HG02981 (cell line): ENCODE results near the gene C2orf68.
"Not testable (repeated sequence)": the region's sequence is repeated elsewhere in the genome, so short reads cannot be mapped to it uniquely, and the experiment has no call there.

Source experiments
- ATAC-seq: cut with Tn5 transposase; IDR thresholded peaks from one replicate; pipeline ENCODE4 v1.9.1; 2021; ENCODE audit warnings: mild to moderate bottlenecking, moderate library complexity; ENCODE audit not compliant: unreplicated experiment

Gene C2orf68

DNA sequence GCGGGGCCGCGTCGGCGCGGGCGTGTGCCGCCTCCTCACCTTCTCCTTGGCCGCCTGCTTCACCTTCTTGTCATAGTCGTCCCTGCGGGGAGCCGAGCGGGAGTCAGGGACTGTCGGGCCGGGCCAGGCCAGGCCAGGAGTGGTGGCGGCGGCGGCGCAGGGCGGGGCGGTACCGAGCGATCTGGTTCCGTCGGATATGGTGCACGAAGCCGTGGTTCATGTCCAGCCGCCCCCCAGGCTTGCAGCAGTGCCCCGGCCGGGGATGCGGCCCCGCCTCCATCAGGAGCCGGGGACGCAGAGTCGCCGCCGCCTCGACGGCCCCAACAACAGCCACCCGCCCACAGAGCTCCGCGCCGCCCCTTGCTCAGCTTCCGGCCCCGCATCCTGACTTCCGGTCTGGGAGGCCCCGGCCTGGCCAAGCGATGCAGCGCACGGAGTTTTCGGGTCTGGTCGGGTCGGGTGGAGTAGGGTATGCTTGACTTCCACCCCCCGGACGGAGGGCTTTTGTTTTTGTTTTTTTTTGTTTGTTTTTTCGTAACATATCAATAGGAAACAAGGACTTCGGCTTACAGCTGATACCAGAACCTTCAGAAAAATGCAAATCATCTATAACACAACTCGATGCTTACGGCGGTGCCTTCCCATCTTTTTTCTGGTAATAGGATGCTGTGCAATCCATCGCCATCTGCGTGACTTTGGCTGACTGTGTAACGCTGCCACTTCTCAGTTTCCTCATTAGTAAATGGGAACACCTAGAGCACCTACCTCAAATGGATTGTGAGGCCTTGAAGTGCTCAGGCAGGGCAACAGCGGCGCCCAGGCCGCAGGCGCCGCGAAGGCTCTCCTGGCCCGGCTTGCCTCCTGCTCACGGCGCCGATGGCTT, at the start of gene C2orf68:
TSS of gene C2orf68 (minus strand) at position 362 of the 883 bp plus-strand sequence. CDS start at position 280, 82 bp downstream.
- ATAC-seq, result peak; percentile 74

GRCh38 chr2:85661139-85661858, 49.4 kb upstream of the C2orf68 start:
- ATAC-seq, result no peak

DNA sequence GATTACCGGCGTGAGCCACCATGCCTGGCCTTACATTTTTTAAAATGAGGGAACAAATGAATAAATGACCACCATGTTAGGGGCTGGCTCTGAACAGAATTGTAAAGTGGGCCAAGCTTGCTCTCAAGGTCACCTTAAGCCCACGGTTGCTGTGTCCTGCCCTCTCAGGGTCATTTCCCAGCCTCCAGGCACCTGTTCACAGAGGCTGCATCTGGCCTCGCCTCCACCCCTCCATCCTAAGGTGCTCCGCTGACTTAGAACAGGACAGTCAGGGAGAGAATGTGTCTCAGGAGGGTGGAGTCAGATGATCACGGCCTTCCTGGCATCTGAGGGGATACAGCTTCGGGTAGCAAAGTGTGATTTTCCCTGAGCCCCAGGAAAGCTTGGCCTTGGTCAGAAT, 48.9 kb upstream of the C2orf68 start:
- no peak for ATAC-seq

DNA sequence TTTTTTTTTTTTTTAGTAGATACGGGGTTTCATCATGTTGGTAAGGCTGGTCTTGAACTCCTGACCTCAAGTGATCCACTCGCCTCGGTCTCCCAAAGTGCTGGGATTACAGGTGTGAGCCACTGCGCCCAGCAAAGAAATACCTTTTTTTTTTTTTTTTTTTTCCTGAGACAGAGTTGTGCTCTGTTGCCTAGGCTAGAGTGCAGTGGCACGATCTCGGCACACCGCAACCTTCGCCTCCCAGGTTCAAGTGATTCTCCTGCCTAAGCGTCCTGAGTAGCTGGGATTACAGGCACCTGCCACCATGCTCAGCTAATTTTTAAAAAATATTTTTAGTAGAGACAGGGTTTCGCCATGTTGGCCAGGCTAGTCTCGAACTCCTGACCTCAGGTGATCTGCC, 48.4 kb upstream of the C2orf68 start:
- not testable (repeated sequence) for ATAC-seq

- ATAC-seq, result no peak
Observed at GRCh38 chr2:85659324-85659981, 47.6 kb upstream of the C2orf68 start.

DNA sequence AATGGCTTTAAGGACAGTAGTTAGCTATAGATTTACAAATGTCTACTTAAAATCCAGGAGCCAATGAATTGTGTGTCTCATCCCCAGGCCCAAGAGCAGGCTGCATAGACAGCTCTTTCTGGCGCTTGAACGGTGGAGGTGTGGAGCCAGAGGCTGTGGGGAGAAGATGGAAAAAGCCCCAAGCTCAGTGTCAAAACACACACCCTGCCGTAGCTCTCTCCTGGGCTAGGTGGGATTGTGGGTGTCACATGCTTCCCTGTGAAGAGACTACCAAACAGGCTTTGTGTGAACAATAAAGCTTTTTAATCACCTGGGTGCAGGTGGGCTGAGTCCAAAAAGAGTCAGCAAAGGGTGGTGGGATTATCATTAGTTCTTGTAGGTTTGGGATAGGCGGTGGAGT, 45.5 kb upstream of the C2orf68 start:
- not testable (repeated sequence) for ATAC-seq

GRCh38 chr2:85656468-85656867, 44.6 kb upstream of the C2orf68 start:
- no peak for ATAC-seq

- ATAC-seq, result no peak
Observed at GRCh38 chr2:85655961-85656417, 44.1 kb upstream of the C2orf68 start.

DNA sequence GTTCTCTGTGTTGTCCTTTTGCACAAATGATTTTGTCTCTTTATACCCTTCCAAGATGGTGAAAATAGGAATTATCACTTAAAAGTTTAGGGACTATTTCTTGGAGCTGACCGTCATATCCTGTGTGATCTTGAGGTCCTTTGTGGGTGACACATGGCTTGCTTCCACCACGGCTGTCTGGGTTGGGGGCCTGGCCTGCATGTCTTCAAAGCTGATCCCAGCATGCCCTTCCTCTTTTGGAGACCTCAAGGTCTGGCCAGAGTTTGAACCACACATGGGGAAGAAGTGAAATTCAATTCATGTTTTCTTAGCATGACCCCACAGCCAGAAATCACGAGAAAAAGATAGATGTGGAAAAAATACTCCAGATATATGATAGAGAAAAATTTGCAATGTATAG, 42.1 kb upstream of the C2orf68 start:
- ATAC-seq, result no peak

DNA sequence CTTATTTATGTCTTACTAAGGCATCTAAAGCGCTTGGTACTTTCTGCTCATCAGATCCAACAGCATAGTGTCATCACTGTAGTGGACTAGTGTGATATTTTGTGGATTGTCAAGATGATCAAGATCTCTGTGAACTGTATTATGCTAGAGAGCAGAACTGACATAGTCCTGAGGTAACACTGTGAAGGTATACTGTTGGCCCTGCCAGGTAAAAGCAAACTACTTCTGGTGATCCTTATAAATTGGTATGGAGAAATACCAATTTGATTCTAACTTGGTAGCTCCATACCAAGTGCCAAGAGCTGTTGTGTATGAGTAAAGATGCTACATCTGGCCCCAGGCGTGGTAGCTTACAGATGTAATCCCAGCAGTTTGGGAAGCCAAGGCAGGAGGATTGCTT, 40.2 kb upstream of the C2orf68 start:
- no peak for ATAC-seq

- no peak for ATAC-seq
Observed at GRCh38 chr2:85651097-85651496, 39.2 kb upstream of the C2orf68 start.

DNA sequence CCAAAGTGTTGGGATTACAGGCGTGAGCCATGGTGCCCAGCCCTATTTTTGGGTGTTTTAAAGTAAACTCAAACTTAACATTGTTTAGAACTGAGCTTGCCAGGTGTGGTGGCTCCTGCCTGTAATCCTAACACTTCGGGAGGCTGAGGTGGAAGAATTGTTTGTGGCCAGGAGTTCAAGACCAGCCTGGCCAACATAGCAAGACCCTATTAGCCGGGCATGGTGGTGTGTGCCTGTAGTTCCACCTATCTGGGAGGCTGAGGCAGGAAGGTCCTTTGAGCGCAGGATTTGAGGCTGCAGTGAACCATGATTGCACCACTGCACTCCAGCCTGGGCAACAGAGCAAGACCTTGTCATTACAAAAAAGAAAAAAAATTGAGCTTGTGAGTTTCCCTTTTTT, 38.6 kb upstream of the C2orf68 start:
- ATAC-seq, result no peak

GRCh38 chr2:85649201-85650190, 37.6 kb upstream of the C2orf68 start:
- no peak for ATAC-seq

DNA sequence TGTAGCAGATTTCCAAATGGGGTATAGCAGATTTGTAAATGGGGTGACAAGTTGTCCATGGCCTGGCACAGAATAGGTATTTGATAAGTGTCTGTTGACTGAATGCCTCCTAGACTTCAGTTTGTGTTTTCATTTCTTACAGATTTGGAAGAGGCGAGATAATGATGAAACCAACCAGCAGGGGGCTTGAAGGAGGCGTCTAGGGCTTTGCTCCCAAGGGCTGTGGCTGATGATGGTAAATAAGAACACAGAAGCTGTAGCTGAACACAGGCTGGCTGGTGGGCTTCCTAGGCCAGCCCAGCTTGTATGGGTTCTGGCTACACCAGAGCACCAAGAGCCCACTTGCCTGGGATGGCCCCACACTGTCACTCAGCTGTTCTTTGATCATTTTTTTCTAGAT, 36.8 kb upstream of the C2orf68 start:
- ATAC-seq, result no peak

DNA sequence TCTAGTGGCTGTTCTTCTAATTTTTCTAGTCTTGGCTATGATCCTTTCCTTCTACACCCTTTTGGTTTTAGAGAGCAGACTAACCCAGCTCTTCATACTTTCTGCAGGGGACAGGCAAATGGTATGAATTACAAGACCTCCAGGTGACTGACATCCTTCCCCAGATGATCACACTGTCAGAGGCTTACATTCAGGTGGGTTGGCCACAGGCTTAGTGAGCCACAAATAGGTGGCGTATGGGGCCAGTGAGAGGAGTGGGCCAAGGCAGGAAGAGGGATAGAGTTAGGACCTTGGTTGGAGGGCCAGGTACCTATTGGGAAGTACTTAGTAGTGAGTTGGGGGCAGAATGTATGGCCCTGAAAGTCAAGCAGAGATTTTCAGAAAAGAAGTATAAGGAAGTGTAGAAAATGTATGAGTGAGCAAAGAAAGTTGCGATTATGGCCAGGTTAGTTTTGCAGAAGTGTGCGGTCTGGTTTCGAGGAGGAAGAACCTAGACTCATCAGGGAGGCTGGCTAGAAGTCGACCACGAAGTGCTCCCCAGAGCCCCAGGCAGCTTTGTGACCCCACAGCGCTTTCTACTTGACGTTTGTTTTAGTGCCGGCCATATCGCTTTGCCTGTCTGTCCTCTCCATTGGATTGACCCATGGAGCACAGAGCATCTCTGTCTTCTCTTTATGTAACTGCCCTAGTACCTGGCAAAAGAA, 36.1 kb upstream of the C2orf68 start:
- peak; percentile 67 for ATAC-seq

DNA sequence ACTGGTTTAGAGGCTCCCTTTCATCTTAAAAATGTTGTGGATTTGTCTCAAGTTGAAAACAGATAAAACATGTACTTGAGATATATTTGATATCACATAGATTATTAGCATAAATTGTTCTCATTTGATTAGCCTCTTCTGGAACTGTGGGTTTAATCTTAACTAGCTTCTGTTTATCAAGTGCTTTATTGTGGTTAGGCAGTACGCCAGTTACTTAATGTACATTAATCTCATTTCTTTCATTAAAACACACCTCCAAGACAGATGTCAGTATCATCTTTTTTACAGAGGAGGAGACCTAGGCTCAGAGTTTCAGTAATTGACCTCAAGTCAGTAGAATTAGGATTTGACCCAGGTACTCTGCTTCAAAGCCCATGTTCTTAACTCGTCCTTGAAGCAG, 34.3 kb upstream of the C2orf68 start:
- ATAC-seq, result no peak

DNA sequence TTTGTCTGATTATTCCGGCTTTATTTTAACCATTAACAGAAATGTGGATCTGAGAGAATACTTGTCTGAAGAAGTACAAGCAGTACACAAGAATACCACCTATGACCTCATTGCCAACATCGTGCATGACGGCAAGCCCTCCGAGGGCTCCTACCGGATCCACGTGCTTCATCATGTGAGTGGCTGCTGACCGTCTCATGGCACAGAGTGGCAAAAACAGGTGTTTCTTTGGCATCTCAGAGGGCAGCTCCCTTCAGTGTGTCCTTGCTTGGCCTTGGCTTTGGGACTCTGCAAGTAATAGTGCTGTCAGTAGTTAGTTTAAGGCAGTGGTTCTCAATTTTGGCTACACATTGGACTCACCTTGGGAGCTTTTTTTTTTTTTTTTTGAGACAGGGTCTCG, 33.0 kb upstream of the C2orf68 start:
- ATAC-seq, result no peak

GRCh38 chr2:85642725-85643124, 30.9 kb upstream of the C2orf68 start:
- peak; percentile 73 for ATAC-seq

- ATAC-seq, result no peak
Observed at GRCh38 chr2:85635636-85636035, 23.8 kb upstream of the C2orf68 start.

- no peak for ATAC-seq
Observed at GRCh38 chr2:85635011-85635410, 23.1 kb upstream of the C2orf68 start.
